GM15510 (cell line): ENCODE data around the gene REPS2.

ENCODE experiments used
- POLR2A ChIP-seq: IDR thresholded peaks from 3 replicates; pipeline ENCODE4 v1.6.1; 2011; ENCODE audit warnings: borderline replicate concordance; ENCODE audit not compliant: insufficient read length; ENCODE audit errors: extremely low read depth

The REPS2 gene

GRCh38 chrX:17012465-17012864, 66.0 kb downstream of the REPS2 start:
- TF ChIP-seq POLR2A, result no peak

GRCh38 chrX:17014216-17014615, 67.8 kb downstream of the REPS2 start:
- no peak for TF ChIP-seq POLR2A

GRCh38 chrX:17017134-17017533, 70.7 kb downstream of the REPS2 start:
- TF ChIP-seq POLR2A, result no peak

- no peak for TF ChIP-seq POLR2A
These were observed 73.9 kb downstream of the REPS2 start for GRCh38 chrX:17020356-17020755.

GRCh38 chrX:17020851-17021821, 74.7 kb downstream of the REPS2 start:
- no peak for TF ChIP-seq POLR2A

GRCh38 chrX:17021851-17022604, 75.6 kb downstream of the REPS2 start:
- TF ChIP-seq POLR2A, result no peak

- TF ChIP-seq POLR2A, result no peak
These were observed 77.2 kb downstream of the REPS2 start for GRCh38 chrX:17023661-17024060.

GRCh38 chrX:17024886-17025285, 78.4 kb downstream of the REPS2 start:
- no peak for TF ChIP-seq POLR2A

GRCh38 chrX:17025621-17026302, 79.3 kb downstream of the REPS2 start:
- TF ChIP-seq POLR2A, result no peak

GRCh38 chrX:17027931-17028330, 81.5 kb downstream of the REPS2 start:
- TF ChIP-seq POLR2A, result no peak

GRCh38 chrX:17028356-17028755, 81.9 kb downstream of the REPS2 start:
- TF ChIP-seq POLR2A, result no peak

GRCh38 chrX:17030092-17030491, 83.6 kb downstream of the REPS2 start:
- TF ChIP-seq POLR2A, result no peak

GRCh38 chrX:17030580-17031270, 84.3 kb downstream of the REPS2 start:
- no peak for TF ChIP-seq POLR2A

- TF ChIP-seq POLR2A, result no peak
These were observed 85.4 kb downstream of the REPS2 start for GRCh38 chrX:17031827-17032226.
